Subcutaneous abdominal adipose tissue (tissue), 5 donors: Measurements from ENCODE around the gene FOXO6.

Source experiments
- H3K27ac ChIP-seq: one replicate; pipeline ENCODE4 v1.7.0; 2013; ENCODE audit warnings: low read depth, mild to moderate bottlenecking, inconsistent platforms, low read length, moderate library complexity
- H3K27me3 ChIP-seq, 5 donors: one replicate each; pipeline ENCODE4 v1.7.0; 2013; ENCODE audit warnings: low read length in 5 of 5, inconsistent platforms in 1 of 5; ENCODE audit not compliant: control insufficient read depth in 5 of 5, insufficient read depth in 4 of 5
- H3K36me3 ChIP-seq, 5 donors: one replicate each; pipeline ENCODE4 v1.7.0; 2013; ENCODE audit warnings: low read length in 5 of 5; ENCODE audit not compliant: control insufficient read depth in 5 of 5, insufficient read depth in 5 of 5
- H3K4me1 ChIP-seq, 5 donors: one replicate each; pipeline ENCODE4 v1.7.0; 2013; ENCODE audit warnings: low read length in 5 of 5, mild to moderate bottlenecking in 3 of 5, moderate library complexity in 1 of 5; ENCODE audit not compliant: control insufficient read depth in 5 of 5, insufficient read depth in 5 of 5
- H3K4me3 ChIP-seq, 5 donors: one replicate each; pipeline ENCODE4 v1.7.0; 2013; ENCODE audit warnings: low read length in 5 of 5, low read depth in 1 of 5
- H3K9ac ChIP-seq, 5 donors: one replicate each; pipeline ENCODE4 v1.7.0; 2013; ENCODE audit warnings: low read length in 5 of 5, mild to moderate bottlenecking in 4 of 5, moderate library complexity in 3 of 5
- H3K9me3 ChIP-seq, 5 donors: one replicate each; pipeline ENCODE4 v1.7.0; 2013; ENCODE audit warnings: low read length in 5 of 5; ENCODE audit not compliant: control insufficient read depth in 5 of 5
- donor health status: healthy.
- donor health status: healthy.
- donor health status: healthy.
- donor health status: healthy.
- donor health status: healthy.

FOXO6 gene

DNA sequence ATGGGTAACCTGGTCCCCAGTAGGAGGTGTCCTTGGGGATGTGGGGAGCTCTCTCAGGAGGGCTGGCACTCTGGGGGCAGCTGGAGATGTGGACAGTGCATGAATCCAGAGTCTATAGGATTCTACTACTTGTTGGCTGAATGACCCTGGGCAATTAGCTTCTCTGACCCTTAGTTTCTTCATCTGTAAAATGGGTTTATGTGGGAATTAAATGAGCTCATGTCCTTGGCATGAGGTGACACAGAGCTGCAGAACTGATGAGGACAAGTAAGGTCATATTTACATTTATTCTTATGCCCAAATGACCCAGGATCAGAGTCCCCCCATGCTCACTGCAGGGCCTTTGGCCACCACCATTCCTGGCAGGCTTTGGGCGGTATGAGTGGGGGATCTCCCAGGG, 29.3 kb downstream of the FOXO6 start:
- H3K4me3 ChIP-seq = no peak overlapping the region
- no peak overlapping the region for H3K27ac ChIP-seq
- peaks cover 0 to 30% (median 17%) of the 10 kb centered on the region in 5 donors for H3K4me1 ChIP-seq
- no peak overlapping the region for H3K9ac ChIP-seq
- no peaks in the 10 kb centered on the region for H3K36me3 ChIP-seq
- no peaks in the 10 kb centered on the region for H3K9me3 ChIP-seq
- peaks cover 16 to 32% (median 27%) of the 10 kb centered on the region in 5 donors for H3K27me3 ChIP-seq

DNA sequence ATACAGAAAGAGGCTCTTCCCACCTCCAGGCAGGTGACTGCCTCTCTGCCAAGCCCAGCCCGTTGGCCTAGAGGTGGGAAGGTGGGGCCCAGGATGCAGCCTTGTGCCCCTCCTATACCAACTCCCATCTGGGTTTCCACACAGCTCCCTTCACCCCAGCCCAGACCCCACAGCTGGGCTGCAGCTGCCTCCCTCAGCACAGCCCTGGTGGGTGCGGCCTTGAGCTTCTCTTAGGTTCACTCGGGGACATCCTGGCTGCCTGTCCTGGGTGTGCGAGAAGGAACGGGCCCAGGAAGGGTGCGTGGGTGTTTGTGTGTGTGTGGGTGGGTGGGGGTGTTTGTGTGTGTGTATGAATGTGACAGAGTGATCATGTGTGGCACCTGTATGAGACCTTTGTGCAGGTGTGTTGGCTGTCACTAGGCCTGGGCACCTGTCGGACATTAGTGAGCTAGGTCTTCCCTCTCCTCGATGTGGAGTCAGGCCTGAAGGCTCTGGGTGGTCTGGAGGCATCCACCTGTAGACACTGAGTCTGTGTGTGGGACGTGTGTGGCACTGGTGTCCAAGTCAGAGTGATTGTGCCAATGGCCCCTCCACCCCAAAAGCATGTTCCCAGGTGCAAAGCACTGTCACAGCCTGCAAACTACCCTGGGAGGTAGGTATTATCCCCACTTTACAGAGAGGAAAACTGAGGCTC, 30.7 kb downstream of the FOXO6 start:
- no peak overlapping the region for H3K9ac ChIP-seq
- no peak overlapping the region for H3K4me3 ChIP-seq
- peaks cover 19 to 31% (median 28%) of the 10 kb centered on the region in 5 donors for H3K27me3 ChIP-seq
- H3K36me3 ChIP-seq = no peaks in the 10 kb centered on the region
- H3K4me1 ChIP-seq = peaks cover 0 to 22% (median 17%) of the 10 kb centered on the region in 5 donors
- H3K27ac ChIP-seq = no peak overlapping the region
- H3K9me3 ChIP-seq = no peaks in the 10 kb centered on the region

- Histone ChIP-seq H3K9me3 (no peaks in the 10 kb centered on the region), H3K9ac (no peak overlapping the region), H3K4me1 (peaks cover 0 to 16% (median 13%) of the 10 kb centered on the region in 5 donors), H3K27ac (no peak overlapping the region), H3K27me3 (peaks cover 19 to 31% (median 28%) of the 10 kb centered on the region in 5 donors), H3K4me3 (no peak overlapping the region), H3K36me3 (no peaks in the 10 kb centered on the region)
Measured at GRCh38 chr1:41392528-41392924, 31.3 kb downstream of the FOXO6 start.

GRCh38 chr1:41393716-41394368, 32.6 kb downstream of the FOXO6 start:
- Histone ChIP-seq H3K27me3 (peaks cover 19 to 35% (median 28%) of the 10 kb centered on the region in 5 donors), H3K36me3 (no peaks in the 10 kb centered on the region), H3K4me3 (no peak overlapping the region), H3K27ac (no peak overlapping the region), H3K9ac (no peak overlapping the region), H3K4me1 (peaks cover 0 to 11% (median 7%) of the 10 kb centered on the region in 5 donors), H3K9me3 (no peaks in the 10 kb centered on the region)

DNA sequence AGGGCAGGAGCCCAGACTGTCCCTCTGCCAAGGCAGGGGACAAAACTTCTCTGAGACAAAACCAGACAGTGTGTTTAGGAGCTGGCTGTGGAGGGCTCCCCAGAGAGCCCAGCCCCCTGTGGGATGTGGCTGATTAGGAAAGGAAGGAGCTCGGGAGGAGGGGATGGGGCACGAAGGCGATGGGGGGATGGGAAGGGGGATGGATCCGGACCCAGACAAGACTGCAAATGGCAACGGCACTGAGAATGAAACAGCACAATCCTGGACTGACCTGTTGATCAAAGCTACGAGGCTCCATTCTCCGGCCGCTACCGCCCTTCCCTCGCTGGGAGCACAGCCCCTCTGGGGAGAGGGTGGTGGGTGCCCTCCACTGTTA, 33.1 kb downstream of the FOXO6 start:
- Histone ChIP-seq H3K9me3 (no peaks in the 10 kb centered on the region), H3K4me3 (no peak overlapping the region), H3K4me1 (peaks cover 0 to 15% (median 7%) of the 10 kb centered on the region in 5 donors), H3K36me3 (no peaks in the 10 kb centered on the region), H3K9ac (no peak overlapping the region), H3K27me3 (peaks cover 19 to 35% (median 28%) of the 10 kb centered on the region in 5 donors), H3K27ac (no peak overlapping the region)

DNA sequence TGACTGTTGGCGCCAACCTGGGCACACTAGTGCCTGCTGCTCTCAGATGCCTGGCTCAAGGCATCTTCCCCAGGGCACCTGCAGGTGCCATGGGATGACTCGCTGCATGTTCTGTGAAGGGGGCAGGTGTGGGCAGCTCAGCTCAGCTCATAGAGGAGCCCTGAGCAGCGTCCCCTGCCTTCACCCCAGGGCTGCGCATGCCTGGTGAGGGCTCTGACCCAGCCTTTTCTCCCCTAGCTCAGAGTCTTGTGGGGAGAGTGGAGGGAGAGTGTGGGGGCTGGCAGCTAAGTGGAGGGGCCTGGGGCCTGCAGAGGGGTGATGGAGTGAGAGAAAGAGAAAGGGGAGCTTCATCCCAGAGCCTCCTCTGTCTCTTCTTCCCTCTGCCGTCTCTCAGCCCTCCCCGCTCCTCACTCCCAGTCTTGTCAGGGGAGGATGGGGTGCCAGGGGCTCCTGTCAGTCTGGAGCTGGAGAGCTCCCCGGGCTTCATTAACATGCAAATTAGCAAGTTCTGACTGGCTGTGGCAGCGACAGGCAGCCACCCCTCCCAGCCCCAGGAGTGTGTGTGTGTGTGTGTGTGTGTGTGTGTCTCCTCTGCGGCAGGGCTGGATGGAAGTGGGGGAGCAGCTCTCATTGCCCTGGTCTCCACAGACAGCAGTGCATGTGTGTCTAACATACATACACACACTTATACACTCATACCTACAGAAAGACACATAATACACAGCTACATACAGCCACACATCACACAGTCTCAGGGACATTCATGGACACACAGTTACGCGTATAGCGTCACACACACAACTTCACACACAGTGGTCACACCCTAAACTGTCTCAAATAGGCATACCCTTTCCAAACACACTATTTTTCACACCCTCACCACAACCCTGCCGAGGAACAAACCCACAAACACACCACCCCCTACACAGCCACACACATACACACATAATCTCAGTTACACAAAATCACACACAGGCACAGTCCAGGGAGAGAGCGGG, 34.0 kb downstream of the FOXO6 start:
- peaks cover 19 to 35% (median 28%) of the 10 kb centered on the region in 5 donors for H3K27me3 ChIP-seq
- H3K4me3 ChIP-seq = no peak overlapping the region
- H3K9me3 ChIP-seq = peaks cover 0 to 3% (median 0%) of the 10 kb centered on the region in 5 donors
- H3K36me3 ChIP-seq = no peaks in the 10 kb centered on the region
- H3K9ac ChIP-seq = no peak overlapping the region
- H3K4me1 ChIP-seq = peaks cover 0 to 15% (median 7%) of the 10 kb centered on the region in 5 donors
- no peak overlapping the region for H3K27ac ChIP-seq

GRCh38 chr1:41396084-41396483, 34.9 kb downstream of the FOXO6 start:
- H3K27ac ChIP-seq = no peak overlapping the region
- peaks cover 19 to 35% (median 28%) of the 10 kb centered on the region in 5 donors for H3K27me3 ChIP-seq
- no peaks in the 10 kb centered on the region for H3K36me3 ChIP-seq
- peaks cover 0 to 5% (median 0%) of the 10 kb centered on the region in 5 donors for H3K9me3 ChIP-seq
- H3K4me3 ChIP-seq = no peak overlapping the region
- no peak overlapping the region for H3K9ac ChIP-seq
- peaks cover 0 to 15% (median 7%) of the 10 kb centered on the region in 5 donors for H3K4me1 ChIP-seq

DNA sequence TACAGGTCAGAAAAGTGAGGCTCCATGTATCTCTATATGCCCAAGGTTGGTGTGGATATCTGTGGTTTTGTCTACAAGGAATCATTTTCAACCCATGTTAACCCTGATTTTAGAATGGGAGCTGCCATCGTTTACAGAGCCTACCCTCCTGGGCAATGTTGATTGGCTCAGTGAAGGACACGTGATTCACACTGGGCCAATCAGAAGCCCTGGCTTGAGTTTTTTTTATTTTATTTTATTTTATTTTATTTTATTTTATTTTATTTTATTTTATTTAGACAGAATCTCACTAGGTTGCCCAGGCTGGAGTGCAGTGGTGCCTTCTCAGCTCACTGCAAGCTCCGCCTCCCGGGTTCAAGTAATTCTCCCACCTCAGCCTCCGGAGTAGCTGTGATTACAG, 35.8 kb downstream of the FOXO6 start:
- Histone ChIP-seq H3K27ac (no peak overlapping the region), H3K9me3 (peaks cover 0 to 5% (median 0%) of the 10 kb centered on the region in 5 donors), H3K36me3 (no peaks in the 10 kb centered on the region), H3K4me1 (peaks cover 0 to 10% (median 7%) of the 10 kb centered on the region in 5 donors), H3K27me3 (peaks cover 18 to 35% (median 23%) of the 10 kb centered on the region in 5 donors), H3K9ac (no peak overlapping the region), H3K4me3 (no peak overlapping the region)

DNA sequence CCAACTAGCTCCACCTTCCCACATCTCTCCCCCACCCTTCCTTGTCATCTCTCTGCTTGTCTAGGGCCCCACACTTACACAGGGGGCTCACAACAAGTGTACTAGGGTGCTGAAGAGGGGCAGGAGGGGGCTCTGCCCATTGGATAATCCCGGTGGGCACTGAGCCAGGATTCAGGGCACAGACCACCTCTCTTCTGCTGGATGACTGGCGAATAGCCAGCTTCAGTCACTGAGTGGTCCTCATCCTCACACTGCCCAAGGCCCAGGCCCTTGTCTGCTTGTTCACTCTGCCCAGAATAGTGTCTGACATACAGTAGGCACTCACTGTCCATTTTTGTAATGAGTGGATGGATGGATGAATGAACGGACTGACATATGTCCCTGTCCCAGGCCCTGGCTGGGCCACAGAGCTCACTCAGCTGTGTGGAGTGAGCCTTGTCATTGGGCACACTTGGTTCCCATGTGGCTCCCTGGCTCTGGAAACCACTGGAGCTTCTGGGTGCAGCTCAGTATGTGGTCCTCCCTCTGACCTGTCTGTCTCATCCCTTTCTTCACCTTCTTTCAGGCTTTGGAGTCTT, 36.6 kb downstream of the FOXO6 start:
- no peak overlapping the region for H3K4me3 ChIP-seq
- H3K9ac ChIP-seq = no peak overlapping the region
- no peaks in the 10 kb centered on the region for H3K36me3 ChIP-seq
- peaks cover 14 to 28% (median 19%) of the 10 kb centered on the region in 5 donors for H3K27me3 ChIP-seq
- peaks cover 0 to 5% (median 0%) of the 10 kb centered on the region in 5 donors for H3K9me3 ChIP-seq
- H3K4me1 ChIP-seq = peaks cover 0 to 8% (median 7%) of the 10 kb centered on the region in 5 donors
- no peak overlapping the region for H3K27ac ChIP-seq
